ENCODE data around the gene JPH2. TPM values are rescaled to one million over a fixed set of nuclear protein-coding genes. Genes with fewer than 3 reads are reported as not detected.

Gene JPH2
- total and polyA plus RNA-seq, 4 donors, result 0.09 to 1.3 (median 0.17) TPM; not detected in 1

GRCh38 chr20:44125332-44126127 is 61.5 kb downstream of the JPH2 start:
- WGBS, result 82% methylated on average over 12 of the region's 12 CpGs
- Histone ChIP-seq H3K4me1 (ENCODE audit: control insufficient read depth in 4 of 4, insufficient read depth in 4 of 4, low read length in 3 of 4) (no peaks in the 10 kb centered on the region), H3K9ac (ENCODE audit: low read depth in 1 of 2, low read length in 2 of 2) (no peak overlapping the region), H3K36me3 (ENCODE audit: control insufficient read depth in 4 of 4, insufficient read depth in 3 of 4, low read depth in 1 of 4, low read length in 3 of 4) (no peaks in the 10 kb centered on the region), H3K4me3 (ENCODE audit: low read depth in 1 of 3, low read length in 3 of 3) (no peak overlapping the region), H3K27ac (ENCODE audit: low read depth in 1 of 2, low read length in 2 of 2) (no peak overlapping the region), H3K27me3 (ENCODE audit: control insufficient read depth in 4 of 4, insufficient read depth in 4 of 4, low read length in 3 of 4) (no peaks in the 10 kb centered on the region), H3K9me3 (ENCODE audit: control insufficient read depth in 4 of 4, low read length in 3 of 4) (no peaks in the 10 kb centered on the region)
- no peak for DNase-seq (ENCODE audit: low spot score)
- TF ChIP-seq REST (IDR thresholded peaks at IDR 0.05) (no peak), RXRA (IDR thresholded peaks at IDR 0.05) (no peak), EGR1 (IDR thresholded peaks at IDR 0.05; ENCODE audit: low read depth in 2 of 2) (no peak), FOXA2 (IDR thresholded peaks at IDR 0.05) (no peak), FOXA1 (IDR thresholded peaks at IDR 0.05) (no peak), RAD21 (IDR thresholded peaks at IDR 0.05) (no peak), GABPA (IDR thresholded peaks at IDR 0.05 in 1 of 2, conservative IDR thresholded peaks at IDR 0.05 in 1 of 2) (no peak), HNF4G (IDR thresholded peaks at IDR 0.05) (no peak), YY1 (IDR thresholded peaks at IDR 0.05) (no peak), TAF1 (conservative IDR thresholded peaks at IDR 0.05) (no peak), HNF4A (conservative IDR thresholded peaks at IDR 0.05) (no peak), ATF3 (IDR thresholded peaks at IDR 0.05) (no peak), NR2F2 (IDR thresholded peaks at IDR 0.05) (no peak), JUND (IDR thresholded peaks at IDR 0.05) (no peak), SP1 (IDR thresholded peaks at IDR 0.05) (no peak)
- TF ChIP-seq, protein P1, sequence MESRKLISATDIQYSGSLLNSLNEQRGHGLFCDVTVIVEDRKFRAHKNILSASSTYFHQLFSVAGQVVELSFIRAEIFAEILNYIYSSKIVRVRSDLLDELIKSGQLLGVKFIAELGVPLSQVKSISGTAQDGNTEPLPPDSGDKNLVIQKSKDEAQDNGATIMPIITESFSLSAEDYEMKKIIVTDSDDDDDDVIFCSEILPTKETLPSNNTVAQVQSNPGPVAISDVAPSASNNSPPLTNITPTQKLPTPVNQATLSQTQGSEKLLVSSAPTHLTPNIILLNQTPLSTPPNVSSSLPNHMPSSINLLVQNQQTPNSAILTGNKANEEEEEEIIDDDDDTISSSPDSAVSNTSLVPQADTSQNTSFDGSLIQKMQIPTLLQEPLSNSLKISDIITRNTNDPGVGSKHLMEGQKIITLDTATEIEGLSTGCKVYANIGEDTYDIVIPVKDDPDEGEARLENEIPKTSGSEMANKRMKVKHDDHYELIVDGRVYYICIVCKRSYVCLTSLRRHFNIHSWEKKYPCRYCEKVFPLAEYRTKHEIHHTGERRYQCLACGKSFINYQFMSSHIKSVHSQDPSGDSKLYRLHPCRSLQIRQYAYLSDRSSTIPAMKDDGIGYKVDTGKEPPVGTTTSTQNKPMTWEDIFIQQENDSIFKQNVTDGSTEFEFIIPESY (IDR thresholded peaks at IDR 0.05), result no peak
- TF ChIP-seq, protein P2, sequence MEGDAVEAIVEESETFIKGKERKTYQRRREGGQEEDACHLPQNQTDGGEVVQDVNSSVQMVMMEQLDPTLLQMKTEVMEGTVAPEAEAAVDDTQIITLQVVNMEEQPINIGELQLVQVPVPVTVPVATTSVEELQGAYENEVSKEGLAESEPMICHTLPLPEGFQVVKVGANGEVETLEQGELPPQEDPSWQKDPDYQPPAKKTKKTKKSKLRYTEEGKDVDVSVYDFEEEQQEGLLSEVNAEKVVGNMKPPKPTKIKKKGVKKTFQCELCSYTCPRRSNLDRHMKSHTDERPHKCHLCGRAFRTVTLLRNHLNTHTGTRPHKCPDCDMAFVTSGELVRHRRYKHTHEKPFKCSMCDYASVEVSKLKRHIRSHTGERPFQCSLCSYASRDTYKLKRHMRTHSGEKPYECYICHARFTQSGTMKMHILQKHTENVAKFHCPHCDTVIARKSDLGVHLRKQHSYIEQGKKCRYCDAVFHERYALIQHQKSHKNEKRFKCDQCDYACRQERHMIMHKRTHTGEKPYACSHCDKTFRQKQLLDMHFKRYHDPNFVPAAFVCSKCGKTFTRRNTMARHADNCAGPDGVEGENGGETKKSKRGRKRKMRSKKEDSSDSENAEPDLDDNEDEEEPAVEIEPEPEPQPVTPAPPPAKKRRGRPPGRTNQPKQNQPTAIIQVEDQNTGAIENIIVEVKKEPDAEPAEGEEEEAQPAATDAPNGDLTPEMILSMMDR (IDR thresholded peaks at IDR 0.05; ENCODE audit: low read depth, low read length, missing input control), result no peak
- TF ChIP-seq, protein P3, sequence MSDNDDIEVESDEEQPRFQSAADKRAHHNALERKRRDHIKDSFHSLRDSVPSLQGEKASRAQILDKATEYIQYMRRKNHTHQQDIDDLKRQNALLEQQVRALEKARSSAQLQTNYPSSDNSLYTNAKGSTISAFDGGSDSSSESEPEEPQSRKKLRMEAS (IDR thresholded peaks at IDR 0.05), result no peak
